Effector memory CD4-positive, alpha-beta T cell (primary cell): ENCODE measurements around the gene ADGRB2.

Source experiments
- DNase-seq, 3 donors: peaks; one replicate each; pipeline ENCODE4 v3.0.0-alpha.2; 2020
- H3K27ac ChIP-seq: 2 replicates; pipeline ENCODE4 v1.7.0; 2013; ENCODE audit warnings: mild to moderate bottlenecking, low read length, moderate library complexity; ENCODE audit not compliant: insufficient read depth, poor library complexity, severe bottlenecking
- H3K27me3 ChIP-seq: replicated peaks from 2 replicates; pipeline ENCODE4 v1.7.0; 2013; ENCODE audit warnings: mild to moderate bottlenecking, low read length; ENCODE audit not compliant: insufficient read depth, control insufficient read depth, poor library complexity, severe bottlenecking
- H3K36me3 ChIP-seq: 2 replicates; pipeline ENCODE4 v1.7.0; 2013; ENCODE audit warnings: mild to moderate bottlenecking, low read length, moderate library complexity; ENCODE audit not compliant: control insufficient read depth, insufficient read depth
- H3K4me1 ChIP-seq: 2 replicates; pipeline ENCODE4 v1.7.0; 2013; ENCODE audit warnings: low read length, mild to moderate bottlenecking; ENCODE audit not compliant: control insufficient read depth, insufficient read depth, poor library complexity, severe bottlenecking
- H3K4me3 ChIP-seq: 2 replicates; pipeline ENCODE4 v1.7.0; 2013; ENCODE audit warnings: low read length, low read depth, mild to moderate bottlenecking; ENCODE audit not compliant: insufficient read depth, poor library complexity, severe bottlenecking
- H3K9me3 ChIP-seq: 2 replicates; pipeline ENCODE4 v1.7.0; 2013; ENCODE audit warnings: mild to moderate bottlenecking, low read length, moderate library complexity; ENCODE audit not compliant: control insufficient read depth

The ADGRB2 gene

DNA sequence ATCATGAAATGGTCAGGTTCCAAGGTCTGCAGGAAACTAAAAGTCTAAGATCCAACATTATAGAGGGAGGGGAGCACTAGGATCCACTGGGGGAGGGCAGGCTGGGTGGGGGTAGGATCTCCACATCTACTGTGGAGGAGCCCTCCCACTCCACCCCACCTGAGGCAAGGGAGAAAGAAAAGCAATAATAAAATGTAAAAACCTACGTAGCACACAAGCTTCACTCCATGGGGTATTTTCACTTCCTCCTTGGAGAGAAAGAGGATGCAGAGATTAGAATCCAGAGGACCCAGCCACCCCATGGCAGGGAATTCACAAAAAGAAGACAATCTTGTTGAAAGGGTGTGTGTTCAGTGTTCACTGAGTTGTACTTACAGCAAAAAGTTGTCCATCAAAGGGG, 37.3 kb upstream of the ADGRB2 start:
- Histone ChIP-seq H3K4me3 (no peak overlapping the region), H3K36me3 (no peaks in the 10 kb centered on the region), H3K4me1 (no peaks in the 10 kb centered on the region), H3K27me3 (peaks cover 6% of the 10 kb centered on the region), H3K9me3 (no peaks in the 10 kb centered on the region), H3K27ac (no peak overlapping the region)
- no peak for DNase-seq

- Histone ChIP-seq H3K27ac (no peak overlapping the region), H3K36me3 (no peaks in the 10 kb centered on the region), H3K9me3 (no peaks in the 10 kb centered on the region), H3K27me3 (peaks cover 6% of the 10 kb centered on the region), H3K4me1 (no peaks in the 10 kb centered on the region), H3K4me3 (no peak overlapping the region)
- no peak for DNase-seq
Observed at GRCh38 chr1:31800674-31800967, 36.5 kb upstream of the ADGRB2 start.

DNA sequence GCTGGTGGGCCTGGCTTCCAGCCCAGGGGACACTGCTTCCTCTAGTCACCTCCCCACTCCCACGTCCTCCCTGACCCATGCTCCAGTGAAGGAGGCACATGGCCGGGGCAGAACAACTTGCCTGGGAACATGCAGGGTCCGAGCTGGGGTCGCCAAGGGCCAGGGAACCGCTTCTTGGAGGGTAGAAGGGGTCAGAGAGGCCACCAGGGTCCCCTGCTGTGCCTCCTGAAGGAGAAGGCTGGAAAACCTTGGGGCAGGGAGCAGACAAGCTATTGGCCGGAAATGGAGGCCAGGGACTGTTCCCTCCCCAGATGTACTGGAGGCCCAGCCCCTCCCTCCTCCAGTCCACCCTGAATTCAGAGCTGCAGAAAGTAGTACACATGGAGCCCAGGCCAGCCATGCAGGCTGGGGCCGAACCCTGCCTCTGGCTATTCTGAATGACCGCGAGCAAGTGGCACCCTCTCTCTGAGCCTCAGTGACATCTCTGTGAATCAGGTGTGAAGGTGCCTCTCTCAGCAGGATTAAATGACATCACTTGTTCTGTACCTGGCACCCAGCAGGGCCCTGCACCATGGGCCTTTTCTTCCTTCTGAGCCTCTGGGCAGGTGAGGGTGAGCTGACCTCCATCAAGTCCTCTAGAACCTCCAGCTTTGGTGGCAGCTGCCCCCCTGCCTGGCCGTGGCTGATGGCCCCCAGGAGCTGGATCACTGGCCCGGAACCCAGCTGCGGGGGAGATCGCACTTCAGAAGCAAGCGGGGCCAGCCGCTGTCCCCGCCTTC, 35.9 kb upstream of the ADGRB2 start:
- H3K27me3 ChIP-seq = peaks cover 6% of the 10 kb centered on the region
- H3K36me3 ChIP-seq = no peaks in the 10 kb centered on the region
- no peaks in the 10 kb centered on the region for H3K4me1 ChIP-seq
- H3K4me3 ChIP-seq = no peak overlapping the region
- H3K27ac ChIP-seq = no peak overlapping the region
- no peaks in the 10 kb centered on the region for H3K9me3 ChIP-seq
- no peak for DNase-seq

DNA sequence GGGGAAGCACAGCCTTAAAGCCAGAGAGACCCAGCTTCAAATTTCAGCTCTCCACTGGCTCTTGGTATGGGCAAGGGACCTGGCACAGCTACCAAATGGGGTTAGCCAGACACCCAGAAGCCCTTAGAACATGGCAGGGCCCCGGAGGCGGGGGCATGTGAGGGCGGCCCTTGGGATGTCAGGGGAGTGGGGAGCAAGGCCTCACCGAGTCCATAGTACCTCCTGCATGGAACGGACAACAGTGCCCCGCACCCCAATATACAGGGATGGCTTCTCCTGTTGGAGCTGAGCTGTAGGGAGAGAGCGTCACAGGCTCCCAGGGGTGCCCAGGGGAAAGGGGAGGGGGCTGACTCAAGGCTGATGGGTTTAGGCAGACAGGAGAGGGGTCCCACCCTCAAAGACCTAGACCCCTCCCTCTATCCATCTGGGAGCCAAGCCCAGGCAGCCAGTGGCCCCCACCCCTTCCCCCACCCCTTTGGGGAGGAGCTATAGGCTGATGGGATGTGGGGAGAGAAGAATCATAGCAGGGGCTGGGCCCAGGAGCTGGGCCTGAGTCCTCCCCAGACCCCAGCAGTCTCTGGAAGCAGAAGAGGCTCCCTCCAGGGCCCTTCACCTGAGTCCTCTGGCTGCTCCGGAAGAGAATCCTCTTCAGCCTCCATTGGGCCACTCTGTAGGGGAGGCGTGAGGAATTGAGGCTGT, 35.2 kb upstream of the ADGRB2 start:
- Histone ChIP-seq H3K4me1 (no peaks in the 10 kb centered on the region), H3K27me3 (peaks cover 6% of the 10 kb centered on the region), H3K27ac (no peak overlapping the region), H3K9me3 (no peaks in the 10 kb centered on the region), H3K4me3 (no peak overlapping the region), H3K36me3 (no peaks in the 10 kb centered on the region)
- no peak for DNase-seq

GRCh38 chr1:31798433-31799195, 34.5 kb upstream of the ADGRB2 start:
- H3K9me3 ChIP-seq = no peaks in the 10 kb centered on the region
- no peaks in the 10 kb centered on the region for H3K4me1 ChIP-seq
- H3K36me3 ChIP-seq = no peaks in the 10 kb centered on the region
- H3K4me3 ChIP-seq = no peak overlapping the region
- DNase-seq = no peak
- H3K27me3 ChIP-seq = peaks cover 6% of the 10 kb centered on the region
- H3K27ac ChIP-seq = no peak overlapping the region

DNA sequence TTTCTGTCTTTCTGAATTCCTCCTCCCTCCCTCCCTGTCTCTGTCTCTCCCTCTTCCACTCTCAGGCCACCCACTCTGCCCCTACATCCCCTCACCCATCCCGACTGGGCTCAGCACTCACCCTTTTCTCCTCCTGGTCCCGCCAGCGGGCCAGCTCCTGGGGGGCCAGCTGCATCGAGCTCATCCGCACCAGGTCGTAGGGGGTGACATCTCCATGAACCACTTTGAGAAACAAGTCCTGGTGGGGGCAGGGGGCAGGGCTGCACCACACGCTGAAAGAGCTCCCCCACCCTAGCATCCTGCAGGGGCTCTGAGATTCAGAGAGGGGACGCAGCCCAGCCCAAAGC, 33.9 kb upstream of the ADGRB2 start:
- H3K9me3 ChIP-seq = no peaks in the 10 kb centered on the region
- no peaks in the 10 kb centered on the region for H3K36me3 ChIP-seq
- H3K27ac ChIP-seq = no peak overlapping the region
- no peak overlapping the region for H3K4me3 ChIP-seq
- no peaks in the 10 kb centered on the region for H3K4me1 ChIP-seq
- H3K27me3 ChIP-seq = peaks cover 6% of the 10 kb centered on the region
- DNase-seq = no peak

- H3K27me3 ChIP-seq = peaks cover 6% of the 10 kb centered on the region
- H3K9me3 ChIP-seq = no peaks in the 10 kb centered on the region
- no peak overlapping the region for H3K27ac ChIP-seq
- no peaks in the 10 kb centered on the region for H3K4me1 ChIP-seq
- no peak for DNase-seq
- H3K4me3 ChIP-seq = no peak overlapping the region
- H3K36me3 ChIP-seq = no peaks in the 10 kb centered on the region
Observed at GRCh38 chr1:31797216-31797615, 33.1 kb upstream of the ADGRB2 start.

DNA sequence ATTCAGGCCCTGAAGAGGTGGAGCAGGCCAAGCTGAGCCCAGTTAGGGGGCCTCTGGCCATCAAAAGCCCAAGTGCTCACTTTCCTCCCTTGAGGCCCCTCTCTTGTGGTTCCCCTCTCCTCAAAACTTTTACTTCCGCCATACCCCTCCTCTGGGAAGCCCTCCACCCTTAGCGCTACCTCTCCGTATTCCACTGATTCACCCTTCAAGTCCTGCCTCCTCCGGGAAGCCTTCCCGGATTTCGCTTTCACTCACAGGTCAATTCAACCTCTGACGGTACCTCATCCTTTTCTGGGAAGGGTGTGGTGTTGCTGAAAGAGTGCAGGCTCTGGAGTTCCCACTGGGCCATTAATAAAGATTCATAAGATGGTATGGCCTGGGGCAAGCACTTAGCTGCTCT, 32.6 kb upstream of the ADGRB2 start:
- no peaks in the 10 kb centered on the region for H3K9me3 ChIP-seq
- H3K36me3 ChIP-seq = no peaks in the 10 kb centered on the region
- no peak for DNase-seq
- no peak overlapping the region for H3K4me3 ChIP-seq
- H3K27me3 ChIP-seq = peaks cover 6% of the 10 kb centered on the region
- H3K27ac ChIP-seq = no peak overlapping the region
- no peaks in the 10 kb centered on the region for H3K4me1 ChIP-seq

DNA sequence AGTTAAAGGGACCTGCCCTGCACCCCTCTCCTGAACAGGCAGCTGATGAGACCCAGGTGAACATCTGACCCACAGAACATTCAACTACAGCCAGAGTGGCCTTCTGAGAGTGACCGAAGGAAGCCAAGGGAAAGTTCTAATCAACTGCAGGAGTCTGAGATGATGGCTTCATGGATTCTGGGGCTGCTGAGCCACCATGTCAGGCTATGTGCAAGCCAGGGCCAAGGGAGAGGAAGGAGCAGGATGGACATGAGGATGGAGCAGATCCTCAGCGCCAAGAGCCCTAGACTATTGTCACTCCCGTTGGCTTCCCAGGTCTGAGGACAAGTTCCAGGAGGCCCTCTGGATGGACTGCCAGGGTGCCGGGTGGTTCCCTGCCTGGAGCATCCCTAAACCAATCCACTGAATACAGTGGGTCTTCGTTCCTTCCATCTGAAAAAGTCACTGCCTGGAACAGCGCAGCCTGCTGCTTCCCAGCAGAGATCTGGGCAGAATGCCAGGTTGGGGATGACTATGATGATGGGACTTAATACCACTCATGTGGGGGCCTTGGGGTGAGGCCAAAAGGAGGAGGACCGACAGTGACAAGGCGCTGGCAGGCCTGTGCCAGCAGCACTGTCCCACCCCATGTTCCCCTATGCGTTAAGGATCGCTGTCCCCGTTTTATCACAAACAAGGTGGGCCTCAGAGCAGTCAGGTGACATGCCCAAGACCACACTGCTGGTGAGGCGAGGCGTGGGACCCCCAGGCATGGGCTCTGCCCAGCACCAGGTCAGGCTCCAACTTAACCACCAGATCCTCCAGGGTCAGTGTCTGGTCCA, 31.9 kb upstream of the ADGRB2 start:
- Histone ChIP-seq H3K9me3 (no peaks in the 10 kb centered on the region), H3K27me3 (peaks cover 6% of the 10 kb centered on the region), H3K4me3 (no peak overlapping the region), H3K36me3 (no peaks in the 10 kb centered on the region), H3K27ac (no peak overlapping the region), H3K4me1 (no peaks in the 10 kb centered on the region)
- DNase-seq = no peak
